HCT116 (cell line): Measurements from ENCODE around the gene ETS2. TPM values are rescaled to one million over a fixed set of nuclear protein-coding genes. Genes with fewer than 3 reads are reported as not detected.

Experiments used
- ATAC-seq: fragments of 200-7000 bp; cut with Tn5 transposase; 2 replicates; pipeline ENCODE4 v1.9.1; 2020; ENCODE audit warnings: mild to moderate bottlenecking, moderate library complexity
- BruUV-seq: library from RNA; stranded (reverse); fragments of 400-500 nt; replicated peaks from 2 replicates; lab custom pipeline; 2021; lab: Mats Ljungman, UMichigan
- CTCF ChIA-PET: fragments of 300-600 bp; sonication (Branson Sonifier 250); formaldehyde crosslinking; loops from one replicate; lab custom pipeline; 2021; ENCODE audit warnings: antibody characterized with exemption; lab: Charles Lee
- POLR2A ChIA-PET: fragments of 300-600, 350-600 bp; sonication (Branson Sonifier 250); formaldehyde crosslinking; loops from one replicate; lab custom pipeline; 2021; ENCODE audit warnings: antibody characterized with exemption; lab: Charles Lee
- RAD21 ChIA-PET, 2 experiments: fragments of 300-600 bp; sonication (Branson Sonifier 250); formaldehyde crosslinking; loops; one replicate each; lab custom pipeline; 2023; ENCODE audit warnings: low total read pairs in 2 of 2; ENCODE audit not compliant: uncharacterized antibody in 2 of 2, unreplicated experiment in 2 of 2, low non-redundant PET in 1 of 2; lab: Charles Lee
- DNase-seq: peaks from one replicate; pipeline ENCODE4 v3.0.0-alpha.2; 2010; ENCODE audit warnings: low read depth, low spot score
- H2AFZ ChIP-seq: fragments of 200-600 bp; shearing (Covaris generic), sonication (generic); 2 replicates; pipeline ENCODE4 v1.6.1; 2017; ENCODE audit warnings: low read depth, mixed run types, mixed read lengths, antibody characterized with exemption, low read length; ENCODE audit not compliant: poor library complexity, severe bottlenecking
- H3K27ac ChIP-seq: 2 replicates; pipeline ENCODE4 v1.5.1; 2012; ENCODE audit warnings: low read depth, low read length
- H3K27me3 ChIP-seq: fragments of 200-600 bp; sonication (generic); 2 replicates; pipeline ENCODE4 v1.6.1; 2016; ENCODE audit warnings: mixed run types, low read length, mixed read lengths; ENCODE audit not compliant: insufficient read depth
- H3K36me3 ChIP-seq, 2 experiments: fragments of 200-500 bp in 1 of 2; fragments of 200-600 bp in 1 of 2; sonication (Bioruptor generic) in 1 of 2; sonication (generic) in 1 of 2; 2 replicates each; pipeline versions ENCODE4 v1.5.1 to v1.6.1; 2014 to 2016; ENCODE audit warnings: low read length in 2 of 2, inconsistent platforms in 1 of 2, mixed read lengths in 1 of 2, mixed run types in 1 of 2; ENCODE audit not compliant: insufficient read depth in 2 of 2, control insufficient read depth in 1 of 2
- H3K4me1 ChIP-seq, 2 experiments: fragments of 200-600 bp in 1 of 2; sonication (generic) in 1 of 2; 2 replicates each; pipeline versions ENCODE4 v1.5.1 to v1.6.1; 2012 to 2017; ENCODE audit warnings: low read length in 2 of 2, inconsistent platforms in 1 of 2, mild to moderate bottlenecking in 1 of 2, mixed read lengths in 1 of 2, mixed run types in 1 of 2, moderate library complexity in 1 of 2; ENCODE audit not compliant: insufficient read depth in 2 of 2, control insufficient read depth in 1 of 2
- H3K4me2 ChIP-seq: fragments of 200-600 bp; sonication (generic); 2 replicates; pipeline ENCODE4 v1.6.1; 2017; ENCODE audit warnings: mixed run types, low read length, mixed read lengths
- H3K4me3 ChIP-seq, 2 experiments: fragments of 200-600 bp in 1 of 2; sonication (generic) in 1 of 2; replicated peaks in 1 of 2; 2 replicates each; pipeline ENCODE4 v1.5.1; 2011 to 2016; ENCODE audit warnings: low read length in 2 of 2, control low read depth in 1 of 2, low read depth in 1 of 2, mild to moderate bottlenecking in 1 of 2, mixed read lengths in 1 of 2, mixed run types in 1 of 2
- H3K79me2 ChIP-seq: fragments of 200-600 bp; sonication (generic); 2 replicates; pipeline ENCODE4 v1.6.1; 2017; ENCODE audit warnings: mild to moderate bottlenecking, mixed run types, low read length, moderate library complexity, mixed read lengths; ENCODE audit not compliant: insufficient read depth
- H3K9ac ChIP-seq: fragments of 200-600 bp; sonication (generic); 2 replicates; pipeline ENCODE4 v1.6.1; 2016; ENCODE audit warnings: low read length, mixed read lengths
- H3K9me2 ChIP-seq: fragments of 200-600 bp; sonication (generic), shearing (Covaris generic); 2 replicates; pipeline ENCODE4 v1.6.1; 2017; ENCODE audit warnings: mixed run types, mild to moderate bottlenecking, moderate library complexity; ENCODE audit not compliant: insufficient read depth
- H3K9me3 ChIP-seq, 2 experiments: fragments of 200-500 bp in 1 of 2; fragments of 200-600 bp in 1 of 2; sonication (Bioruptor generic) in 1 of 2; sonication (generic) in 1 of 2; 2 replicates each; pipeline ENCODE4 v1.6.1; 2014 to 2017; ENCODE audit warnings: low read length in 2 of 2, mixed read lengths in 2 of 2, inconsistent platforms in 1 of 2, low read depth in 1 of 2, mild to moderate bottlenecking in 1 of 2, mixed run types in 1 of 2, moderate library complexity in 1 of 2; ENCODE audit not compliant: control insufficient read depth in 1 of 2, insufficient read depth in 1 of 2
- H4K20me1 ChIP-seq: fragments of 200-600 bp; sonication (generic), shearing (Covaris generic); 2 replicates; pipeline ENCODE4 v1.6.1; 2017; ENCODE audit warnings: mixed run types, mild to moderate bottlenecking, moderate library complexity; ENCODE audit not compliant: insufficient read depth
- ATF3 ChIP-seq: IDR thresholded peaks from 2 replicates; pipeline ENCODE4 v1.6.1; 2012
- EGR1 ChIP-seq: IDR thresholded peaks from 2 replicates; pipeline ENCODE4 v1.6.1; 2012; ENCODE audit warnings: low read depth
- EZH2 ChIP-seq: fragments of 200-600 bp; sonication (generic); IDR thresholded peaks from 2 replicates; pipeline ENCODE4 v1.6.1; 2017; ENCODE audit warnings: antibody characterized with exemption, mixed run types
- EZH2phosphoT487 ChIP-seq: fragments of 200-600 bp; IDR thresholded peaks from 2 replicates; pipeline ENCODE4 v1.6.1; 2018; ENCODE audit warnings: antibody characterized with exemption, borderline replicate concordance
- FOSL1 ChIP-seq: IDR thresholded peaks from 2 replicates; pipeline ENCODE4 v1.6.1; 2012; ENCODE audit warnings: low read depth
- MAX ChIP-seq: IDR thresholded peaks from 2 replicates; pipeline ENCODE4 v1.6.1; 2012
- POLR2AphosphoS5 ChIP-seq: IDR thresholded peaks from 2 replicates; pipeline ENCODE4 v1.6.1; 2011; ENCODE audit warnings: mild to moderate bottlenecking, low read depth, low read length, moderate library complexity
- RAD21 ChIP-seq: IDR thresholded peaks from 2 replicates; pipeline ENCODE4 v1.6.1; 2012; ENCODE audit warnings: low read depth, mild to moderate bottlenecking
- SIN3A ChIP-seq: IDR thresholded peaks from 2 replicates; pipeline ENCODE4 v1.6.1; 2012; ENCODE audit warnings: low read depth
- SP1 ChIP-seq: IDR thresholded peaks from 2 replicates; pipeline ENCODE4 v1.6.1; 2012; ENCODE audit warnings: low read depth
- SRF ChIP-seq: IDR thresholded peaks from 2 replicates; pipeline ENCODE4 v1.6.1; 2012; ENCODE audit warnings: low read depth
- TCF7L2 ChIP-seq: IDR thresholded peaks from 2 replicates; pipeline ENCODE4 v1.7.0; 2011; ENCODE audit warnings: borderline replicate concordance, inconsistent platforms; ENCODE audit not compliant: insufficient read depth, insufficient read length; ENCODE audit errors: extremely low read depth
- ZNF274 ChIP-seq: fragments of 200-500 bp; sonication (Bioruptor generic); IDR thresholded peaks from 2 replicates; pipeline ENCODE4 v1.6.1; 2014; ENCODE audit warnings: mild to moderate bottlenecking, low read depth, low read length, inconsistent platforms
- intact Hi-C: fragments of 100-400 bp; cut with micrococcal nuclease; formaldehyde crosslinking; loops from 2 replicates; pipeline ENCODE4 v1.10.0; 2022
- total RNA-seq: library from RNA; stranded (reverse); gene quantifications from one replicate; pipeline ENCODE4 v1.2.1, GENCODE V29; 2021; ENCODE audit not compliant: unreplicated experiment

ETS2 gene
- total RNA-seq, 1 experiment from 2014 or later: 32.9 TPM

GRCh38 chr21:38775733-38776132, 30.0 kb upstream of the ETS2 start:
- Histone ChIP-seq H3K4me1 (peaks cover 20 to 27% of the 10 kb centered on the region in 2 experiments), H3K27ac (no peak overlapping the region), H3K4me2 (no peak overlapping the region), H3K9me2 (no peaks in the 10 kb centered on the region), H2AFZ (no peak overlapping the region), H3K79me2 (no peaks in the 10 kb centered on the region), H3K27me3 (no peaks in the 10 kb centered on the region), H3K9me3 (peaks cover 3 to 6% of the 10 kb centered on the region in 2 experiments; a peak in 1 of 4 replicates), H3K4me3 (no peak overlapping the region), H4K20me1 (no peaks in the 10 kb centered on the region), H3K9ac (no peak overlapping the region), H3K36me3 (no peaks in the 10 kb centered on the region)
- TF ChIP-seq POLR2AphosphoS5 (no peak), MAX (no peak), SRF (no peak), EGR1 (no peak), TCF7L2 (no peak), EZH2 (no peak), RAD21 (no peak), SP1 (no peak), ATF3 (no peak), EZH2phosphoT487 (no peak), ZNF274 (no peak), SIN3A (no peak), FOSL1 (no peak)
- BruUV-seq: no TSS peak
- ATAC-seq (no peak), DNase-seq (no peak)
- ChIA-PET RAD21 (interaction anchor here in 1 of 2 experiments (0.6 kb wide), 1 partner anchor 12 kb away, joined by 3 read pairs; no protein-coding TSS in a partner anchor), CTCF (interaction anchor here (0.6 kb wide), 1 partner anchor 20 kb away, joined by 3 read pairs; no protein-coding TSS in a partner anchor), POLR2A (no interaction called here)
- intact Hi-C loops: no loop called here
